K562 (cell line): ENCODE measurements around the gene EVI5L. TPM values are rescaled to one million over a fixed set of nuclear protein-coding genes. Genes with fewer than 3 reads are reported as not detected.

Experiments
- ATF1 ChIP-seq, 2 experiments: fragments of 450-650 bp in 1 of 2; IDR thresholded peaks; 2 replicates each; pipeline ENCODE4 v1.6.1; 2016; ENCODE audit warnings: missing compliant biosample characterization in 1 of 2, missing genetic modification characterization in 1 of 2
- C11orf30 ChIP-seq: fragments of 450-650 bp; IDR thresholded peaks from 2 replicates; pipeline ENCODE4 v1.6.1; 2016; ENCODE audit warnings: low read depth, mild to moderate bottlenecking
- CAMTA2 ChIP-seq: fragments of 250-450 bp; sonication (Bioruptor Pico); conservative IDR thresholded peaks from 2 replicates; pipeline ENCODE4 v1.5.1; 2022
- CBX5 ChIP-seq: IDR thresholded peaks from 2 replicates; pipeline ENCODE4 v1.6.1; 2014; ENCODE audit warnings: low read depth, borderline replicate concordance
- CHD4 ChIP-seq: fragments of 200-600 bp; sonication (generic); IDR thresholded peaks from 3 replicates; pipeline ENCODE4 v1.6.1; 2012; ENCODE audit warnings: low read depth, mild to moderate bottlenecking, mixed read lengths, low read length, inconsistent platforms; ENCODE audit not compliant: insufficient read depth, insufficient replicate concordance, poor library complexity, severe bottlenecking
- E2F4 ChIP-seq: sonication (generic); formaldehyde crosslinking; IDR thresholded peaks from 2 replicates; pipeline ENCODE4 v1.8.0; 2022; ENCODE audit warnings: mild to moderate bottlenecking, low read depth, missing genetic modification reagents
- GTF2B ChIP-seq: IDR thresholded peaks from 2 replicates; pipeline ENCODE4 v1.6.1; 2011; ENCODE audit not compliant: insufficient read length; ENCODE audit errors: extremely low read depth
- HEY1 ChIP-seq: fragments of 250-450 bp; sonication (Bioruptor Pico); IDR thresholded peaks from 2 replicates; pipeline ENCODE4 v1.5.0; 2020; ENCODE audit warnings: mild to moderate bottlenecking, moderate library complexity, borderline replicate concordance
- HSF4 ChIP-seq: fragments of 250-450 bp; sonication (Bioruptor Pico); IDR thresholded peaks from 2 replicates; pipeline ENCODE4 v2.1.2; 2022; ENCODE audit warnings: mild to moderate bottlenecking, moderate library complexity, borderline replicate concordance
- MLLT1 ChIP-seq, 2 experiments: fragments of 450-650 bp; IDR thresholded peaks; 2 replicates each; pipeline ENCODE4 v1.6.1; 2016
- NFIX ChIP-seq: fragments of 250-450 bp; sonication (Bioruptor Pico); IDR thresholded peaks from 2 replicates; pipeline ENCODE4 v1.4.0; 2020; ENCODE audit warnings: low read depth, mild to moderate bottlenecking, moderate library complexity
- PHF20 ChIP-seq: fragments of 450-650 bp; IDR thresholded peaks from 2 replicates; pipeline ENCODE4 v1.6.1; 2018; ENCODE audit not compliant: partially characterized antibody
- PTTG1 ChIP-seq: fragments of 450-650 bp; IDR thresholded peaks from 2 replicates; pipeline ENCODE4 v1.6.1; 2016; ENCODE audit warnings: low read depth, mild to moderate bottlenecking, missing genetic modification characterization, missing compliant biosample characterization
- RHOXF2B ChIP-seq: fragments of 250-450 bp; sonication (Bioruptor Pico); conservative IDR thresholded peaks from 2 replicates; pipeline ENCODE4 v1.5.1; 2021
- SMARCA5 ChIP-seq: fragments of 450-650 bp; IDR thresholded peaks from 2 replicates; pipeline ENCODE4 v1.6.1; 2016
- THRAP3 ChIP-seq: fragments of 450-650 bp; IDR thresholded peaks from 2 replicates; pipeline ENCODE4 v1.6.1; 2016; ENCODE audit warnings: mild to moderate bottlenecking, inconsistent platforms, borderline replicate concordance
- TRIM25 ChIP-seq: fragments of 450-650 bp; IDR thresholded peaks from 2 replicates; pipeline ENCODE4 v1.7.0; 2016; ENCODE audit warnings: borderline replicate concordance
- ZC3H8 ChIP-seq: fragments of 450-650 bp; IDR thresholded peaks from 2 replicates; pipeline ENCODE4 v1.6.1; 2017
- ZKSCAN1 ChIP-seq: fragments of 150-350 bp; IDR thresholded peaks from 2 replicates; pipeline ENCODE4 v1.6.1; 2016; ENCODE audit warnings: low read depth, low read length
- ZNF57 ChIP-seq: fragments of 450-650 bp; formaldehyde crosslinking; IDR thresholded peaks from 2 replicates; pipeline ENCODE4 v1.4.0; 2020; ENCODE audit warnings: mild to moderate bottlenecking, moderate library complexity
- ZNF639 ChIP-seq, 2 experiments: fragments of 200-800 bp in 1 of 2; sonication (Bioruptor generic) in 1 of 2; sonication (generic) in 1 of 2; formaldehyde crosslinking in 1 of 2; IDR thresholded peaks in 1 of 2; conservative IDR thresholded peaks in 1 of 2; 2 replicates each; pipeline versions ENCODE4 v1.5.0 to v1.6.1; 2016 to 2020; ENCODE audit warnings: missing compliant biosample characterization in 1 of 2, missing genetic modification characterization in 1 of 2, missing genetic modification reagents in 1 of 2
- ZNF668 ChIP-seq: fragments of 250-450 bp; sonication (Bioruptor Pico); IDR thresholded peaks from 2 replicates; pipeline ENCODE4 v1.8.0; 2022; ENCODE audit warnings: mild to moderate bottlenecking, inconsistent platforms
- polyA plus RNA-seq, 8 experiments: library from polyadenylated mRNA; depleted of rRNA in 4 of 8; stranded (reverse) in 5 of 8; unstranded in 3 of 8; fragments of >200 nt; fragmentation: Nextera tagmentation in 2 of 8; fragmentation: Illumina TruSeq in 1 of 8; extraction: Ambion mirVana in 2 of 8; extraction: Trizol in 1 of 8; gene quantifications; 2 replicates each; pipeline versions ENCODE4 v1.2.1 to v1.2.3, GENCODE V29; 2011 to 2014; ENCODE audit warnings: inconsistent platforms in 1 of 8, missing spikeins in 1 of 8
- total RNA-seq, 7 experiments: library from RNA; depleted of rRNA in 6 of 7; stranded (reverse); fragments of >200 nt in 6 of 7; fragmentation: Illumina TruSeq in 2 of 7; extraction: Trizol in 2 of 7; gene quantifications; 2 replicates each; pipeline versions ENCODE4 v1.2.1 to v1.2.3, GENCODE V29; 2011 to 2021; ENCODE audit warnings: low replicate concordance in 1 of 7

The EVI5L gene
- total and polyA plus RNA-seq, 9 of the 15 experiments (the other 6 are each of a cell fraction or from before 2014, with no cell fraction given) = 0.69 to 1.8 (median 1.2) TPM; not detected in 2

- TF ChIP-seq PHF20 (peak; percentile 62), TRIM25 (no peak), CHD4 (peak; percentile 74), GTF2B (no peak), ZC3H8 (no peak), ATF1 (CRISPR knock-in tag; IDR thresholded peaks at IDR 0.05) (no peak), ATF1 (tag; IDR thresholded peaks at IDR 0.05) (0 out of 2 replicates have a peak, but pooled peaks have one; percentile 2), PTTG1 (tag) (no peak), C11orf30 (no peak), RHOXF2B (CRISPR knock-in tag) (no peak), SMARCA5 (peak; percentile 84), ZKSCAN1 (no peak), ZNF57 (CRISPR knock-in tag) (no peak), THRAP3 (no peak), CBX5 (no peak), ZNF668 (CRISPR knock-in tag) (no peak), E2F4 (no peak), ZNF639 (CRISPR knock-in tag; conservative IDR thresholded peaks at IDR 0.05 in 1 of 2, IDR thresholded peaks at IDR 0.05 in 1 of 2) (no peak), MLLT1 (IDR thresholded peaks at IDR 0.05) (no peak), HSF4 (no peak), NFIX (no peak), HEY1 (CRISPR knock-in tag) (no peak), CAMTA2 (CRISPR knock-in tag) (no peak)
Measured at GRCh38 chr19:7872306-7873204, 42.5 kb downstream of the EVI5L start (continued).
